CD14-positive monocyte (primary cell): Measurements from ENCODE around the gene RASGRP2. TPM values are rescaled to one million over a fixed set of nuclear protein-coding genes. Genes with fewer than 3 reads are reported as not detected.

Experiments used
- DNase-seq, 3 donors: peaks; one replicate each; pipeline ENCODE4 v3.0.0-alpha.2; 2011 to 2022
- H2AFZ ChIP-seq: 2 replicates; pipeline ENCODE4 v1.6.0; 2012; ENCODE audit warnings: mild to moderate bottlenecking, low read depth, low read length, inconsistent platforms; ENCODE audit not compliant: insufficient read depth, poor library complexity, severe bottlenecking
- H3K27ac ChIP-seq, 2 donors: 1 replicate in 1 of 2; 2 replicates in 1 of 2; pipeline ENCODE4 v1.5.1; 2012 to 2013; ENCODE audit warnings: low read length in 2 of 2, control low read depth in 1 of 2, inconsistent platforms in 1 of 2, low read depth in 1 of 2, mild to moderate bottlenecking in 1 of 2
- H3K27me3 ChIP-seq, 2 donors: one replicate each; pipeline versions ENCODE4 v1.6.0 to v1.6.1; 2011 to 2013; ENCODE audit warnings: low read length in 2 of 2; ENCODE audit not compliant: control insufficient read depth in 2 of 2, insufficient read depth in 2 of 2
- H3K36me3 ChIP-seq, 2 donors: replicated peaks in 1 of 2; 1 replicate in 1 of 2; 2 replicates in 1 of 2; pipeline versions ENCODE4 v1.5.1 to v1.6.1; 2012 to 2013; ENCODE audit warnings: low read length in 2 of 2, control low read depth in 1 of 2, inconsistent platforms in 1 of 2, mild to moderate bottlenecking in 1 of 2; ENCODE audit not compliant: insufficient read depth in 2 of 2, control insufficient read depth in 1 of 2
- H3K4me1 ChIP-seq, 2 donors: 1 replicate in 1 of 2; 2 replicates in 1 of 2; pipeline versions ENCODE4 v1.5.1 to v1.6.1; 2012 to 2013; ENCODE audit warnings: low read length in 2 of 2, control low read depth in 1 of 2, inconsistent platforms in 1 of 2, mild to moderate bottlenecking in 1 of 2, moderate library complexity in 1 of 2; ENCODE audit not compliant: insufficient read depth in 2 of 2, control insufficient read depth in 1 of 2
- H3K4me2 ChIP-seq: replicated peaks from 2 replicates; pipeline ENCODE3; 2012; ENCODE audit warnings: low read length, moderate library complexity, mild to moderate bottlenecking; ENCODE audit not compliant: poor library complexity, severe bottlenecking; ENCODE audit errors: extremely low read depth
- H3K4me3 ChIP-seq, 3 experiments: fragments of 200-600 bp in 1 of 3; sonication (generic) in 1 of 3; replicated peaks in 1 of 3; 1 replicate in 2 of 3; 2 replicates in 1 of 3; pipeline ENCODE4 v1.5.1; 2011 to 2013; ENCODE audit warnings: low read length in 3 of 3, mild to moderate bottlenecking in 3 of 3, control low read depth in 2 of 3, low read depth in 2 of 3, inconsistent platforms in 1 of 3, moderate library complexity in 1 of 3
- H3K79me2 ChIP-seq: 2 replicates; pipeline ENCODE4 v1.6.0; 2012; ENCODE audit warnings: mild to moderate bottlenecking, control low read depth, inconsistent platforms, low read length, moderate library complexity; ENCODE audit not compliant: insufficient read depth
- H3K9ac ChIP-seq: 2 replicates; pipeline ENCODE4 v1.6.0; 2017; ENCODE audit warnings: low read length, mild to moderate bottlenecking; ENCODE audit not compliant: insufficient read depth, poor library complexity, severe bottlenecking
- H3K9me3 ChIP-seq, 2 donors: replicated peaks in 1 of 2; 1 replicate in 1 of 2; 2 replicates in 1 of 2; pipeline versions ENCODE4 v1.5.1 to v1.6.1; 2012 to 2013; ENCODE audit warnings: low read length in 2 of 2, control low read depth in 1 of 2; ENCODE audit not compliant: control insufficient read depth in 1 of 2, insufficient read depth in 1 of 2
- H4K20me1 ChIP-seq: 2 replicates; pipeline ENCODE4 v1.6.0; 2012; ENCODE audit warnings: mild to moderate bottlenecking, low read length, control low read depth, moderate library complexity; ENCODE audit not compliant: insufficient read depth
- H3K27ac Mint-ChIP-seq, 7 donors: one replicate each; pipeline ENCODE4 v1.8.0; 2020; ENCODE audit warnings: mild to moderate bottlenecking in 7 of 7, mixed read lengths in 7 of 7, moderate library complexity in 6 of 7, inconsistent platforms in 2 of 7
- H3K27me3 Mint-ChIP-seq, 3 donors: one replicate each; pipeline ENCODE4 v1.8.0; 2021 to 2022; ENCODE audit warnings: low read depth in 3 of 3, mild to moderate bottlenecking in 3 of 3, mixed read lengths in 3 of 3, moderate library complexity in 3 of 3, inconsistent platforms in 1 of 3
- H3K36me3 Mint-ChIP-seq, 2 donors: one replicate each; pipeline ENCODE4 v1.8.0; 2020; ENCODE audit warnings: mixed read lengths in 2 of 2, inconsistent platforms in 1 of 2, mild to moderate bottlenecking in 1 of 2
- H3K4me1 Mint-ChIP-seq: one replicate; pipeline ENCODE4 v1.8.0; 2020; ENCODE audit warnings: mild to moderate bottlenecking, mixed read lengths
- H3K4me3 Mint-ChIP-seq, 2 donors: one replicate each; pipeline ENCODE4 v1.8.0; 2020; ENCODE audit warnings: mild to moderate bottlenecking in 2 of 2, mixed read lengths in 2 of 2, moderate library complexity in 1 of 2
- H3K9me3 Mint-ChIP-seq, 7 donors: one replicate each; pipeline ENCODE4 v1.8.0; 2020 to 2022; ENCODE audit warnings: mixed read lengths in 7 of 7, mild to moderate bottlenecking in 6 of 7, moderate library complexity in 6 of 7, inconsistent platforms in 2 of 7
- WGBS: methylation state at CpG from one replicate; pipeline ENCODE4 v1.1.5; 2013; ENCODE audit warnings: missing lambda C conversion rate; ENCODE audit not compliant: insufficient coverage; 5-methylcytosine and 5-hydroxymethylcytosine counted together
- intact Hi-C, 2 donors: fragments of 100-400 bp; cut with micrococcal nuclease; formaldehyde crosslinking; loops; one replicate each; pipeline versions ENCODE4 v1.15.0 to v1.15.1; 2023
- polyA plus RNA-seq, 3 donors: library from polyadenylated mRNA; depleted of rRNA in 1 of 3; unstranded in 2 of 3; stranded (reverse) in 1 of 3; fragments of 300-500 nt in 2 of 3; fragments of >200 nt in 1 of 3; fragmentation: Illumina TruSeq in 2 of 3; gene quantifications; 1 replicate in 2 of 3; 2 replicates in 1 of 3; pipeline ENCODE4 v1.2.3, GENCODE V29; 2012 to 2021
- TF ChIP-seq, protein P1 (sequence below): fragments of 200-600 bp; IDR thresholded peaks from one replicate; pipeline ENCODE4 v1.8.0; 2022; ENCODE audit warnings: antibody characterized with exemption, mild to moderate bottlenecking

The RASGRP2 gene
- polyA plus RNA-seq, 3 donors, result 67.6 to 242 (median 68.8) TPM

DNA sequence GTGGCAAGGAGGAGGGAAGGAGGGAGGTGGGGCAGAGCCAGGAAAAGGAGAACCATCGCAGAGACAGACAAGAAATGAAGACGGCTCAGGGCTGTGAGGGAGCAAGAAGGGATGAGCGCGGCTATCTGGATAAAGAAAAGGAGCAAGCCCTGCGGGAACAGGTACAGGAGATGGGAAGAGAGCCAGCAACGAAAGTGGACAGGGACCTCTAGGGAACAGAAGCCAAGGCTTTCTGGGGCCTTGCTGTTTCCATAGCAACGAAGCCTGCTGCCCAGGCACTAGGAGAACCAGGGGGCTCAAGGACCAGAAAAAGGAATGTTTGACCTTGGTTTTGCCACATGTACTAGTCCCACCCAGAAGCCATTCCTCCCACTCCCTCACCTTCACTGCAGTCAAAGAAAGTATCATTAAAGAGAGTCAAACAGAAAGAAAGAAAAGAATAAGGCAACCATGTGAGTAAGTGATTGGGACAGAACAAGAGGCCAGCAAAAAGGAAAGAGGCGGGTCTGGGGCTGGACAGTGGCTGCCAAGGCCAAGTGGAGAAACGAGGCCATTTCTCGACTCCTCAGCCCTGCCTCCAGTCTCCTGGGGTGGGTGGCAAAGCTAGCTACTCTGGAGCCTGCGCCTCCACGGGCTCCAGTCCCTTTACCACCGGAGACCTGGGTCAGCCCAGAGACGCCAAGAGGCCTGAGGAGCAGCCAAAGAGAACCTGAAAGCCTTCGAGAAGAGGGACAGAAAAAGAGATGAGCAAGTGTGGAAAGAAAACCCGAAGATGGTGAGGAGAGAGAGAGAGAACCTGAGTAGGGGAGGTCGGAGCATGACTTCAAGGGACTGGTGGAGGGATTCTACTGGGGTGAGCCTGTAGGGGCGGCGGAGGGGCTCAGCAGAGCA, 56.1 kb downstream of the RASGRP2 start:
- Mint-ChIP-seq H3K9me3 (peaks cover 0 to 1% (median 0%) of the 10 kb centered on the region in 7 donors), H3K36me3 (no peaks in the 10 kb centered on the region), H3K4me1 (peaks cover 35% of the 10 kb centered on the region), H3K27ac (peak overlapping the region in 4 of 7 donors; percentile 5 to 76 (median 64)), H3K4me3 (peak overlapping the region; percentile 74 to 89), H3K27me3 (peaks cover 10 to 16% (median 14%) of the 10 kb centered on the region in 3 donors)
- H3K9me3 ChIP-seq, result no peaks in the 10 kb centered on the region
- peaks cover 23 to 34% of the 10 kb centered on the region in 2 donors for H3K4me1 ChIP-seq
- peak overlapping the region; percentile 81 for H3K4me2 ChIP-seq
- TF ChIP-seq, protein P1, sequence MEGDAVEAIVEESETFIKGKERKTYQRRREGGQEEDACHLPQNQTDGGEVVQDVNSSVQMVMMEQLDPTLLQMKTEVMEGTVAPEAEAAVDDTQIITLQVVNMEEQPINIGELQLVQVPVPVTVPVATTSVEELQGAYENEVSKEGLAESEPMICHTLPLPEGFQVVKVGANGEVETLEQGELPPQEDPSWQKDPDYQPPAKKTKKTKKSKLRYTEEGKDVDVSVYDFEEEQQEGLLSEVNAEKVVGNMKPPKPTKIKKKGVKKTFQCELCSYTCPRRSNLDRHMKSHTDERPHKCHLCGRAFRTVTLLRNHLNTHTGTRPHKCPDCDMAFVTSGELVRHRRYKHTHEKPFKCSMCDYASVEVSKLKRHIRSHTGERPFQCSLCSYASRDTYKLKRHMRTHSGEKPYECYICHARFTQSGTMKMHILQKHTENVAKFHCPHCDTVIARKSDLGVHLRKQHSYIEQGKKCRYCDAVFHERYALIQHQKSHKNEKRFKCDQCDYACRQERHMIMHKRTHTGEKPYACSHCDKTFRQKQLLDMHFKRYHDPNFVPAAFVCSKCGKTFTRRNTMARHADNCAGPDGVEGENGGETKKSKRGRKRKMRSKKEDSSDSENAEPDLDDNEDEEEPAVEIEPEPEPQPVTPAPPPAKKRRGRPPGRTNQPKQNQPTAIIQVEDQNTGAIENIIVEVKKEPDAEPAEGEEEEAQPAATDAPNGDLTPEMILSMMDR, result no peak
- WGBS, result 46% methylated on average over 15 of the region's 19 CpGs
- H3K79me2 ChIP-seq, result no peaks in the 10 kb centered on the region
- H3K27ac ChIP-seq, result no peak overlapping the region
- peak overlapping the region in 1 of 3 experiments; percentile 79 for H3K4me3 ChIP-seq
- intact Hi-C loops, result loop anchor here in 1 of 2 donors (5.0 kb wide), 1 partner anchor 36 kb away; no protein-coding TSS in a partner anchor
- no peaks in the 10 kb centered on the region for H3K36me3 ChIP-seq
- no peak for DNase-seq
- peaks cover 0 to 9% of the 10 kb centered on the region in 2 donors for H3K27me3 ChIP-seq
- no peaks in the 10 kb centered on the region for H4K20me1 ChIP-seq
- H3K9ac ChIP-seq, result no peak overlapping the region
- H2AFZ ChIP-seq, result peak overlapping the region; percentile 84

DNA sequence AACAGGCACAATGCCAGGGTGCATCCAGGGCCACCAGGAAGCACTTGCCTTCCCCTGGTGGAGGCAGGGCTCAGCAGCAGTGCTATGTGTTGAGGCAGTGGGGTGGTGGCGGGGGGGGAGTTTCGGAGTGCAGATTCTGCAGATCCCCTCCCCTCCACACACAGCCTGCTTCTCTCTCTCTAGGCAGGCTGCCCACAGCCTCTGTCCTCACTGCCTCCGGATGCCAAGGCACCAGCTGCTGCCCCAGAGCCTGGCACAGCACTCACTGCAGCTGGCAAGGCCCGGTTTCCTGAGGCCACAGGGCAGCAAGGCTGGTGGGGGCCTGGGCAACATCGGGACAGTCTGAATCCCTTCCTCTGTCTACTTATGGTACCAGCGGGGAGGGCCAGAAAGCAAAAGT, 56.7 kb downstream of the RASGRP2 start:
- peak overlapping the region in 1 of 2 donors; percentile 29 for H3K4me3 Mint-ChIP-seq

More for the DNA sequence above, 56.7 kb downstream of the RASGRP2 start:
- peak overlapping the region; percentile 5 for H3K4me2 ChIP-seq
- DNase-seq, result no peak
- H3K4me3 ChIP-seq, result no peak overlapping the region
- TF ChIP-seq, protein P1, result no peak
- no peak overlapping the region for H3K27ac ChIP-seq
- H3K9me3 Mint-ChIP-seq, result peaks cover 0 to 1% (median 0%) of the 10 kb centered on the region in 7 donors
- H3K4me1 ChIP-seq, result peaks cover 22 to 31% of the 10 kb centered on the region in 2 donors
- H3K9me3 ChIP-seq, result no peaks in the 10 kb centered on the region
- H3K4me1 Mint-ChIP-seq, result peaks cover 32% of the 10 kb centered on the region
- H3K36me3 Mint-ChIP-seq, result no peaks in the 10 kb centered on the region
- H2AFZ ChIP-seq, result peak overlapping the region; percentile 74
- no peaks in the 10 kb centered on the region for H3K36me3 ChIP-seq
- WGBS, result 0% methylated on average over 2 of the region's 6 CpGs
- peaks cover 0 to 2% of the 10 kb centered on the region in 2 donors for H3K27me3 ChIP-seq
- H3K79me2 ChIP-seq, result no peaks in the 10 kb centered on the region
- H3K27ac Mint-ChIP-seq, result peak overlapping the region in 2 of 7 donors; percentile 5 to 64
- peaks cover 4 to 10% (median 7%) of the 10 kb centered on the region in 3 donors for H3K27me3 Mint-ChIP-seq
- no peaks in the 10 kb centered on the region for H4K20me1 ChIP-seq
- no peak overlapping the region for H3K9ac ChIP-seq
- intact Hi-C loops, result loop anchor here in 1 of 2 donors (5.0 kb wide), 1 partner anchor 35 kb away; no protein-coding TSS in a partner anchor
